Kidney (tissue), 14 donors: ENCODE results near the gene DNAJC18. TPM values are rescaled to one million over a fixed set of nuclear protein-coding genes. Genes with fewer than 3 reads are reported as not detected.

ENCODE experiments used
- DNase-seq, 5 donors: peaks; one replicate each; pipeline ENCODE4 v3.0.0-alpha.2; 2013 to 2020
- FAIRE-seq: peaks from 2 replicates; lab custom pipeline; 2012; peaks lifted over from hg19 to GRCh38; lab: Jason Lieb, UNC
- H3K27ac ChIP-seq, 2 donors: one replicate each; pipeline ENCODE4 v1.7.0; 2013; ENCODE audit warnings: low read depth in 2 of 2, low read length in 2 of 2, inconsistent platforms in 1 of 2
- H3K27me3 ChIP-seq: one replicate; pipeline ENCODE4 v1.7.1; 2013; ENCODE audit warnings: low read length, inconsistent platforms; ENCODE audit not compliant: control insufficient read depth, insufficient read depth
- H3K36me3 ChIP-seq, 3 donors: one replicate each; pipeline versions ENCODE4 v1.7.0 to v1.7.1; 2013; ENCODE audit warnings: low read length in 3 of 3, control low read depth in 1 of 3, inconsistent platforms in 1 of 3; ENCODE audit not compliant: insufficient read depth in 3 of 3, control insufficient read depth in 2 of 3
- H3K4me1 ChIP-seq, 3 donors: one replicate each; pipeline versions ENCODE4 v1.7.0 to v1.7.1; 2013; ENCODE audit warnings: low read length in 3 of 3, inconsistent platforms in 1 of 3, low read depth in 1 of 3; ENCODE audit not compliant: control insufficient read depth in 2 of 3, insufficient read depth in 2 of 3
- H3K4me3 ChIP-seq, 3 donors: one replicate each; pipeline versions ENCODE4 v1.7.0 to v1.8.1; 2013; ENCODE audit warnings: low read length in 3 of 3, control low read depth in 1 of 3, inconsistent platforms in 1 of 3
- H3K9ac ChIP-seq, 3 donors: one replicate each; pipeline versions ENCODE4 v1.7.0 to v1.7.1; 2013; ENCODE audit warnings: low read length in 3 of 3, control low read depth in 1 of 3, inconsistent platforms in 1 of 3
- H3K9me3 ChIP-seq, 3 donors: one replicate each; pipeline versions ENCODE4 v1.7.0 to v1.7.1; 2013; ENCODE audit warnings: low read length in 3 of 3, control low read depth in 1 of 3, inconsistent platforms in 1 of 3; ENCODE audit not compliant: control insufficient read depth in 2 of 3, insufficient read depth in 1 of 3
- intact Hi-C: fragments of 100-400 bp; cut with DNase I; formaldehyde crosslinking; loops from one replicate; pipeline ENCODE4 v1.11.1; 2022
- polyA plus RNA-seq: library from polyadenylated mRNA; stranded (reverse); fragments of 350-450 nt; fragmentation: Illumina TruSeq; extraction: RNeasy Lipid Tissue Mini Kit (QIAGEN cat#74804); gene quantifications from one replicate; pipeline ENCODE4 v1.2.3, GENCODE V29; 2014; ENCODE audit warnings: low read depth, low replicate concordance; ENCODE audit not compliant: insufficient read depth
- total RNA-seq: library from RNA; stranded (reverse); fragmentation: NEBNext Ultra II Directional; extraction: Animal tissue kit (Norgen Biotek cat#: 25700); gene quantifications from one replicate; pipeline ENCODE4 v1.2.1, GENCODE V29; 2021
- TF ChIP-seq, protein P1 (sequence below): IDR thresholded peaks from 3 replicates; pipeline ENCODE4 v1.5.1; 2012; ENCODE audit warnings: mild to moderate bottlenecking, moderate library complexity, borderline replicate concordance; ENCODE audit not compliant: insufficient read depth; ENCODE audit errors: extremely low read depth
- donor health status: control.
- donor health status: control.
- donor health status: control.
- donor health status: control.
- donor health status: control.
- donor health status: DM: yes; HTN: yes; CAD: no.
- donor health status: Normal renal cell carcinoma (clear cell type).

Gene DNAJC18
- total and polyA plus RNA-seq, 2 donors from 2014 or later: 3.9 to 13.7 TPM

DNA sequence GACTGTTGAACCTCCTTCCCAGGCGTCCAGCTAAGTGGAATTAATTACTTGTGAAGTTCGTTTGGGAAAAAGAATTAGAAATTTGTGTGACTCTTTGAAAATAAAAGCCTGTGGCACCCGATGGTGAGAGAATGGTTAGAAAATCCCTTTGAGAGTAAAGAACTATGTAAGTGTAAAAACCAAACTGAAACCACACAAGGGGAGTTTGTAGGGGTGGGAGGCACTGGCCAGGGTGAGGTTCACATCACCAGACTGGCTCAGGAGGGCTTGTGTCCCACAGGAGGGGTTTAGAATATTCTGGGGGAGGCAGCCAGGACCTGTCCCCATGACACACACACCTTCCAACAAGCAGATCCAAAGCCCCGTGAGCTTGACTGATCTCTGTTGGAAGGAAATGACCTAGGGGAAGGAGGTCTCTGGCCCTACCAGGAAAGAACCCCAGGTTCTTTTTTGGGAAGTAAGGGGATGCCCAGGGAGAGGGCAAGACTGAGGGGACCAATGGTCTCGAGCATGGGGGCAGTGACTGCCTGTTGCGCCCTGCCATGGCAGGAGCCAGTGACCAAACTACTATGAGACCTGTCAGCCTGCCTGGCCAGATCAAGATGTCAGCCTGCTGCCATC is 39.7 kb downstream of the DNAJC18 start:
- TF ChIP-seq, protein P1, sequence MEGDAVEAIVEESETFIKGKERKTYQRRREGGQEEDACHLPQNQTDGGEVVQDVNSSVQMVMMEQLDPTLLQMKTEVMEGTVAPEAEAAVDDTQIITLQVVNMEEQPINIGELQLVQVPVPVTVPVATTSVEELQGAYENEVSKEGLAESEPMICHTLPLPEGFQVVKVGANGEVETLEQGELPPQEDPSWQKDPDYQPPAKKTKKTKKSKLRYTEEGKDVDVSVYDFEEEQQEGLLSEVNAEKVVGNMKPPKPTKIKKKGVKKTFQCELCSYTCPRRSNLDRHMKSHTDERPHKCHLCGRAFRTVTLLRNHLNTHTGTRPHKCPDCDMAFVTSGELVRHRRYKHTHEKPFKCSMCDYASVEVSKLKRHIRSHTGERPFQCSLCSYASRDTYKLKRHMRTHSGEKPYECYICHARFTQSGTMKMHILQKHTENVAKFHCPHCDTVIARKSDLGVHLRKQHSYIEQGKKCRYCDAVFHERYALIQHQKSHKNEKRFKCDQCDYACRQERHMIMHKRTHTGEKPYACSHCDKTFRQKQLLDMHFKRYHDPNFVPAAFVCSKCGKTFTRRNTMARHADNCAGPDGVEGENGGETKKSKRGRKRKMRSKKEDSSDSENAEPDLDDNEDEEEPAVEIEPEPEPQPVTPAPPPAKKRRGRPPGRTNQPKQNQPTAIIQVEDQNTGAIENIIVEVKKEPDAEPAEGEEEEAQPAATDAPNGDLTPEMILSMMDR: no peak
- Histone ChIP-seq H3K9ac (no peak overlapping the region), H3K4me1 (peaks cover 3 to 15% (median 14%) of the 10 kb centered on the region in 3 donors), H3K36me3 (no peaks in the 10 kb centered on the region), H3K4me3 (no peak overlapping the region), H3K9me3 (no peaks in the 10 kb centered on the region), H3K27ac (no peak overlapping the region), H3K27me3 (peaks cover 4% of the 10 kb centered on the region)
- intact Hi-C loops: no loop called here
- FAIRE-seq: no peak
- DNase-seq: peak in 1 of 5 donors; percentile 49

- intact Hi-C loops: no loop called here
- Histone ChIP-seq H3K36me3 (no peaks in the 10 kb centered on the region), H3K4me3 (no peak overlapping the region), H3K27me3 (peaks cover 8% of the 10 kb centered on the region), H3K9me3 (no peaks in the 10 kb centered on the region), H3K4me1 (peaks cover 0 to 14% (median 5%) of the 10 kb centered on the region in 3 donors), H3K9ac (no peak overlapping the region), H3K27ac (no peak overlapping the region)
- TF ChIP-seq, protein P1: no peak
- FAIRE-seq (no peak), DNase-seq (peak in 1 of 5 donors; percentile 45)
Measured at GRCh38 chr5:139397921-139398320, 41.4 kb downstream of the DNAJC18 start.

GRCh38 chr5:139396691-139397090 is 42.6 kb downstream of the DNAJC18 start:
- Histone ChIP-seq H3K4me1 (peaks cover 0 to 14% (median 3%) of the 10 kb centered on the region in 3 donors), H3K36me3 (no peaks in the 10 kb centered on the region), H3K4me3 (no peak overlapping the region), H3K27ac (no peak overlapping the region), H3K9me3 (no peaks in the 10 kb centered on the region), H3K27me3 (peaks cover 8% of the 10 kb centered on the region), H3K9ac (no peak overlapping the region)
- FAIRE-seq (no peak), DNase-seq (peak in 1 of 5 donors; percentile 54)
- intact Hi-C loops: no loop called here
- TF ChIP-seq, protein P1: no peak
